HUES64 (cell line): ENCODE measurements around the gene GSTA5.
"Not testable (repeated sequence)": the region's sequence is repeated elsewhere in the genome, so short reads cannot be mapped to it uniquely, and the experiment has no call there.

Experiments used
- H3K27ac ChIP-seq: 2 replicates; pipeline ENCODE4 v1.7.0; 2013; ENCODE audit warnings: low read depth, low read length, inconsistent platforms
- H3K27me3 ChIP-seq: 2 replicates; pipeline ENCODE4 v1.6.1; 2013; ENCODE audit warnings: mild to moderate bottlenecking, low read length; ENCODE audit not compliant: insufficient read depth
- H3K36me3 ChIP-seq: 2 replicates; pipeline ENCODE4 v1.6.1; 2013; ENCODE audit warnings: mild to moderate bottlenecking, low read length; ENCODE audit not compliant: insufficient read depth
- H3K4me1 ChIP-seq: 2 replicates; pipeline ENCODE4 v1.6.1; 2013; ENCODE audit warnings: mild to moderate bottlenecking, low read length, moderate library complexity; ENCODE audit not compliant: insufficient read depth
- H3K4me3 ChIP-seq: 2 replicates; pipeline ENCODE4 v1.5.1; 2013; ENCODE audit warnings: mild to moderate bottlenecking, low read length, moderate library complexity
- H3K9ac ChIP-seq: 2 replicates; pipeline ENCODE4 v1.6.1; 2013; ENCODE audit warnings: mild to moderate bottlenecking, low read depth, low read length
- H3K9me3 ChIP-seq: 2 replicates; pipeline ENCODE4 v1.6.1; 2013; ENCODE audit warnings: low read depth, low read length; ENCODE audit not compliant: insufficient read depth
- WGBS: fragments of 150-250, 120-280 bp; methylation state at CpG from one replicate; pipeline ENCODE4 v1.1.7; 2013; ENCODE audit warnings: missing lambda C conversion rate; 5-methylcytosine and 5-hydroxymethylcytosine counted together

The GSTA5 gene

DNA sequence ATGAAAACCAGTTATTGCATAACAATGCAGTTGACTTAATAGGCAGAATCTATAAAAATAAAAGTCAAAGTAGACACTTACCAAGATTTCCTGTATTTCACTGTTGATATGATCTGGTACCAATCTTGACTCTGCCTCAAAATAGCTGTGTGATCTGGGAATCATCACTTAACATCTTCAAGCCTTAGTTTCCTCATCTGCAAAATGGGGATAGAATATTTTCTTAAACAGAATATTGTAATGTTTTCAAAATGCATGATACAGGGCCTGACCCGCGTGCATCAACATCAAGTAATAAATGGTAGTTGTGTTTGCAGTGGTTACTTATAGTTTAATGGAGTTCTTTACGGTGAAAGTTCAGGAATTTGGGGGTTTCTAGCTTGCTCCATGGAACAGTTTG lies 26.1 kb downstream of the GSTA5 start:
- not testable (repeated sequence) for H3K27ac ChIP-seq, H3K9me3 ChIP-seq, H3K36me3 ChIP-seq, H3K27me3 ChIP-seq, H3K9ac ChIP-seq, H3K4me3 ChIP-seq, H3K4me1 ChIP-seq
- WGBS: 82% methylated on average over 3 of the region's 3 CpGs

DNA sequence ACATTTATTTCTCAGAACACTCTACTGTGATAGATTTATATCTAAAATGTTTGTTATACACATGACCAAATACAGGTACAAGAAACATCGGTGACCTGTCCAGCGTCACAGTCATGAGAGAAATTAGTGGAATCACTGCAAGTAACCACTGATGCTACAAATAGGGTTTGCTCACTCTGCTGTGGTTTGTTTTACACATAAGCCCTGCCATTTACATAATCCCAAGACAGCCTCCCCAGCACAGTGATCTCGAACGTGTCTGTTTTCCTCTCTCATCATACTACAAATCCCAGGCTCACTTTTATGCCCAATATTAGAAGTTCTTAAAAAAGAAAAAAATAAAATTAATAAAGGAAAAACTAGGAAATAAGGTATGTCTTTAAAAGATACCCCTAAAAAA lies 30.8 kb downstream of the GSTA5 start:
- not testable (repeated sequence) for H3K27ac ChIP-seq, H3K36me3 ChIP-seq, H3K27me3 ChIP-seq, H3K4me1 ChIP-seq, H3K4me3 ChIP-seq, H3K9me3 ChIP-seq, H3K9ac ChIP-seq
- WGBS: 90% methylated on average over 2 of the region's 4 CpGs

DNA sequence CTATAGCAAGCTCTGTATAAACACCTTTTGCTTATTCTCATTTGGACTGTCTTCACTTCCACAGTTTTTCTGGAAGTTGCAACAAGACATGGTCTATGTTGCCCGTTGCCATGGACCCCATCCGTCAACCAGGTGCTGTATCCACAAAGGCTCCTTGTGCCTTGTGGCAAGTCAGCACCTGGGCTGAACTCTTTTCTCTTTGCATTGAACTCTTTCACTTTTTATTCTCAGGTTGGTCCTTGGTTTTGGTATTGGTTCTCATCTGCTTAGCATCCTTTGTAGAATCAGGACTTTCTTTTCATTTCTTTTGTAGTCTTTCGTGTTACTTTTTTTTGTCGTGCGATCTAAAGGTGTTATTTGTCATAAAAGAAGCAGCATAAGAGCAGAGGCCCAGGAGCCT lies 32.0 kb downstream of the GSTA5 start:
- no peak overlapping the region for H3K4me3 ChIP-seq
- no peaks in the 10 kb centered on the region for H3K36me3 ChIP-seq
- H3K9me3 ChIP-seq: no peaks in the 10 kb centered on the region
- no peaks in the 10 kb centered on the region for H3K4me1 ChIP-seq
- H3K27ac ChIP-seq: no peak overlapping the region
- H3K9ac ChIP-seq: no peak overlapping the region
- 96% methylated on average over 5 of the region's 5 CpGs for WGBS
- H3K27me3 ChIP-seq: no peaks in the 10 kb centered on the region; the same call in 1 of the 2 replicates

DNA sequence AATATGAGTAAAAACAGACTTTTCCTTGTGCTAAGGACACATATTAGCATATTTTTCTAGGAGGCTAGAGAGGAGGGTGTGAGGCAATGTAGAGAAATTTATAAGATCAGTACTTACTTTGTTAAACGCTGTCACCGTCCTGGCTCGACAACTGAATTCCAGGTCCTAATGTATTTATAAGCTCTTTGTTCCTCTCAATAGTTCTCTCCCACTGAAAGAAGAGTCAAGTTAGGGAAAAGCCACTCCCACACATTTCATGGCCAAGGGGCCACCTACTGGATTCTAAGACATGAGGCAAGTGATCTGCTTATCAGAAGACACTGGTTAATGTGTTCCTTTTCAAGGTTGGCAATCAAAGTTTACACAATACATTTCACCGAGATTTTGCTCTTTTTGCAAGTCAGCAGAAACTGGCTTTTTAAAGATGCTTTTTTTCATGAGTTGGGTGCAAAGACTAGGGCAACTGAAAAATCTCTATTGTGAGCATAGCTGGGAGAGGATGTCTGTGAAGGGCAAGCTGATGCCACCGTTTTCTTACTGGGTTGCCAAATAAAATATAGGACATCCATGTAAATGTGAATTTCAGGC lies 36.9 kb downstream of the GSTA5 start, which contains the start of gene GSTA1:
Gene GSTA1 (minus strand): TSS at position 149 of the 588 bp plus-strand sequence. CDS start 4,549 bp downstream, outside the sequence.
- not testable (repeated sequence) for H3K9me3 ChIP-seq, H3K9ac ChIP-seq, H3K4me3 ChIP-seq, H3K4me1 ChIP-seq, H3K36me3 ChIP-seq, H3K27ac ChIP-seq, H3K27me3 ChIP-seq
- WGBS: 57% methylated on average over 4 of the region's 5 CpGs

DNA sequence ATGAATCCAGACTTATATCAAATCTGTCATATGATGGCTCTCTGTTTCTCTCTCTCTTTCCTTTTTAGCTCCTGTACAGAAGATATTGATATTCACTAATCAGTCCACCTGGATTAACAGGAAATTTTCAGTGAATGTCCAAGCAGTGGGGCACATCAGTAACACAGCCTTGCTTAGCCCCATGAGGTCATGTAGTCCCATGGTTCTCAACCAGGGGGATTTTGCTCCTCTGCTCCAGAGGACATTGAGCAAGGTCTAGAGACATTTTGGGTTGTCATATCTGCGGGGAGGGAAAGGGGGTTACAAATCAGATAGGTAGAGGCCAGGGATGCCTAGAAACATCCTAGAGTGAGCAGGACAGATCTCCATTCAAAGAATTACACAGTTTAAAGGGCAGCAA lies 37.8 kb downstream of the GSTA5 start:
- Histone ChIP-seq H3K27ac (no peak overlapping the region), H3K36me3 (no peaks in the 10 kb centered on the region), H3K27me3 (no peaks in the 10 kb centered on the region; the same call in 1 of the 2 replicates), H3K4me3 (no peak overlapping the region), H3K4me1 (no peaks in the 10 kb centered on the region), H3K9me3 (no peaks in the 10 kb centered on the region), H3K9ac (no peak overlapping the region)
- WGBS: 81% methylated on average over 1 of the region's 1 CpG

- WGBS: 94% methylated on average over 1 of the region's 2 CpGs
- H3K27me3 ChIP-seq: no peaks in the 10 kb centered on the region
- H3K9ac ChIP-seq: no peak overlapping the region
- no peak overlapping the region for H3K27ac ChIP-seq
- no peaks in the 10 kb centered on the region for H3K36me3 ChIP-seq
- H3K4me3 ChIP-seq: no peak overlapping the region
- H3K4me1 ChIP-seq: no peaks in the 10 kb centered on the region
- H3K9me3 ChIP-seq: no peaks in the 10 kb centered on the region
Observed at GRCh38 chr6:52801188-52801841, 39.3 kb downstream of the GSTA5 start.

DNA sequence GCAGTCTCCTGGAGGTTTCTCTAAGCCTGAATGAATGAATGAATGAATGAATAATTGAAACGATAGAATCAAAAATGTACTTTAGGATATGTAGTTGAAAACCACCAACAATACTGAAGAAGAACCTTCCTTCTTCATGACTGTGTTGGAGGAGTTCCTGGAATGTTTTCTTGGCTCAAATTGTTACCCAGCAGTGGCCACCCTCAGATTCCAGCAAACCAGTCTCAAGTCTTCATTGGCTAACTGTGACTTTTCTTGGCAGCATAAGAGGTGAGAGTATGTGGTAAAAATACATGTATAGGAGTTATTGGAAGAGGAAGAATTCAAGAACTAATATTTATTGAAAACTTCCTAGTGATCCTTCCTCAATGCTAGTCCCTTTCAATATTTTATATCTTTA lies 41.3 kb downstream of the GSTA5 start:
- not testable (repeated sequence) for H3K4me3 ChIP-seq, H3K36me3 ChIP-seq, H3K9me3 ChIP-seq, H3K27ac ChIP-seq, H3K9ac ChIP-seq, H3K4me1 ChIP-seq, H3K27me3 ChIP-seq
- 100% methylated on average over 1 of the region's 1 CpG for WGBS

- H3K9ac ChIP-seq, H3K27me3 ChIP-seq, H3K4me1 ChIP-seq, H3K36me3 ChIP-seq, H3K9me3 ChIP-seq, H3K4me3 ChIP-seq, H3K27ac ChIP-seq: not testable (repeated sequence)
- WGBS: 98% methylated on average over 2 of the region's 2 CpGs
Observed at GRCh38 chr6:52794366-52794765, 46.2 kb downstream of the GSTA5 start.

DNA sequence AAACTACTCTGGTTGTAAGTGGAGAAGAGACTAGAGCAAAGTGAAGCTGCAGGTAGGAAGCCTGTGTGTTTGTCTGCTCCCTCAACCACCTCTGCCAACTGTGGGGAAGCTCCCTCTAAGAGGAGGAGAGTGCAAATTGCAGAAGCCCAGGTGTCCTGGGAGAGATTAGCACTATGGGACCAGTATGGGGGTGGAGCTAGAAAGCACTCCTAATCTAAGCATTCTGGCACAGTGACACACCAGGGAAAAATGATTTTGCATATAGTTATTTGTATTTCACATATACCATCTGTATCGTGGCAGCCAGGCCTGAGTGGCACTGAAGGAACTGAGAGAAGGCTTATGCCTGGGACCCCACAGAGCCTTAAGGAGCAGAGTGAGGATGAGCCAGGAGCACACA lies 49.8 kb downstream of the GSTA5 start:
- Histone ChIP-seq H3K27me3 (no peaks in the 10 kb centered on the region), H3K4me3 (no peak overlapping the region), H3K36me3 (no peaks in the 10 kb centered on the region), H3K27ac (no peak overlapping the region), H3K4me1 (no peaks in the 10 kb centered on the region), H3K9me3 (no peaks in the 10 kb centered on the region), H3K9ac (no peak overlapping the region)
- WGBS: 0% methylated on average over 1 of the region's 1 CpG

GRCh38 chr6:52789658-52790057 lies 51.0 kb downstream of the GSTA5 start:
- H3K9me3 ChIP-seq, H3K27ac ChIP-seq, H3K27me3 ChIP-seq, H3K4me1 ChIP-seq, H3K36me3 ChIP-seq, H3K4me3 ChIP-seq, H3K9ac ChIP-seq: not testable (repeated sequence)
- 96% methylated on average over 1 of the region's 1 CpG for WGBS

DNA sequence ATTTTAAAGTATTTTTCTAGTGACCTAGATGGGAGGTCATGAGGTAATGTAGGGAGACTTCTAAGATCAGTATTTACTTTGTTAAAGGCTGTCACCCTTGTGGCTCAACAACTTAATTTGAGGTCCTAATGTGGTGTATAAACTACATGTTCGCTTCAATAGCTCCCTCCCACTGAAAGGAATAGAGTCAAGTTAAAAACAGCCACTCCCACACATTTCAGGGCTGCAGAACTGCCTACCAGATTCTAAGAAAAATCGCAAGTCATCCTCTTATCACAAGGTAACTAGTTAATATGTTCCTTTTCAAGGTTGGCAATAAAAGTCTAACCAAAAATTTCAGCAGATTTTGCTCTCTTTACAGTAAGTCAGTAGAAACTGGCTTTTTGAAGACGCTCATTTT lies 52.1 kb downstream of the GSTA5 start:
- H3K4me1 ChIP-seq: no peaks in the 10 kb centered on the region
- H3K4me3 ChIP-seq: no peak overlapping the region
- 82% methylated on average over 2 of the region's 3 CpGs for WGBS
- H3K27ac ChIP-seq: no peak overlapping the region
- H3K36me3 ChIP-seq: no peaks in the 10 kb centered on the region
- H3K9me3 ChIP-seq: no peaks in the 10 kb centered on the region
- no peaks in the 10 kb centered on the region for H3K27me3 ChIP-seq
- H3K9ac ChIP-seq: no peak overlapping the region

- no peaks in the 10 kb centered on the region for H3K4me1 ChIP-seq
- no peaks in the 10 kb centered on the region for H3K36me3 ChIP-seq
- no peaks in the 10 kb centered on the region for H3K9me3 ChIP-seq
- WGBS: 90% methylated on average over 3 of the region's 3 CpGs
- H3K27ac ChIP-seq: no peak overlapping the region
- H3K27me3 ChIP-seq: no peaks in the 10 kb centered on the region
- H3K9ac ChIP-seq: no peak overlapping the region
- H3K4me3 ChIP-seq: no peak overlapping the region
Observed at GRCh38 chr6:52787917-52788316, 52.7 kb downstream of the GSTA5 start.
